ENCODE measurements around the gene GPR137B. TPM values are rescaled to one million over a fixed set of nuclear protein-coding genes. Genes with fewer than 3 reads are reported as not detected.
"Not testable (repeated sequence)": the region's sequence is repeated elsewhere in the genome, so short reads cannot be mapped to it uniquely, and the experiment has no call there.

GPR137B gene
- total and polyA plus RNA-seq, 8 donors = 2.9 to 64.8 (median 12.5) TPM

- Histone ChIP-seq H3K27me3 (no peaks in the 10 kb centered on the region), H3K9me3 (peaks cover 0 to 22% (median 11%) of the 10 kb centered on the region in 4 donors), H3K4me3 (no peak overlapping the region), H3K4me1 (peaks cover 2 to 21% (median 3%) of the 10 kb centered on the region in 4 donors), H3K27ac (no peak overlapping the region), H3K36me3 (no peaks in the 10 kb centered on the region)
- WGBS, 5 donors = 91 to 100% (median 98%) methylated on average over 2 of the region's 2 CpGs
- no peak for TF ChIP-seq EP300 (IDR thresholded peaks at IDR 0.05)
- TF ChIP-seq, protein P1, sequence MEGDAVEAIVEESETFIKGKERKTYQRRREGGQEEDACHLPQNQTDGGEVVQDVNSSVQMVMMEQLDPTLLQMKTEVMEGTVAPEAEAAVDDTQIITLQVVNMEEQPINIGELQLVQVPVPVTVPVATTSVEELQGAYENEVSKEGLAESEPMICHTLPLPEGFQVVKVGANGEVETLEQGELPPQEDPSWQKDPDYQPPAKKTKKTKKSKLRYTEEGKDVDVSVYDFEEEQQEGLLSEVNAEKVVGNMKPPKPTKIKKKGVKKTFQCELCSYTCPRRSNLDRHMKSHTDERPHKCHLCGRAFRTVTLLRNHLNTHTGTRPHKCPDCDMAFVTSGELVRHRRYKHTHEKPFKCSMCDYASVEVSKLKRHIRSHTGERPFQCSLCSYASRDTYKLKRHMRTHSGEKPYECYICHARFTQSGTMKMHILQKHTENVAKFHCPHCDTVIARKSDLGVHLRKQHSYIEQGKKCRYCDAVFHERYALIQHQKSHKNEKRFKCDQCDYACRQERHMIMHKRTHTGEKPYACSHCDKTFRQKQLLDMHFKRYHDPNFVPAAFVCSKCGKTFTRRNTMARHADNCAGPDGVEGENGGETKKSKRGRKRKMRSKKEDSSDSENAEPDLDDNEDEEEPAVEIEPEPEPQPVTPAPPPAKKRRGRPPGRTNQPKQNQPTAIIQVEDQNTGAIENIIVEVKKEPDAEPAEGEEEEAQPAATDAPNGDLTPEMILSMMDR (IDR thresholded peaks at IDR 0.05) = no peak
- no peak for TF ChIP-seq POLR2A (IDR thresholded peaks at IDR 0.05)
- no peak for TF ChIP-seq POLR2AphosphoS5 (IDR thresholded peaks at IDR 0.05)
- intact Hi-C loops (cut with DNase I; ENCODE audit: low total_unique reads) = no loop called here
- no peak for DNase-seq
Measured at GRCh38 chr1:236158719-236159118, 16.4 kb downstream of the GPR137B start.

- H3K4me3 ChIP-seq = no peak overlapping the region
- peak in 1 of 2 donors; percentile 38 for DNase-seq
- WGBS, 5 donors = 76 to 86% (median 81%) methylated on average over 18 to 19 of the region's 19 CpGs
Measured at GRCh38 chr1:236159704-236160539, 17.6 kb downstream of the GPR137B start.

DNA sequence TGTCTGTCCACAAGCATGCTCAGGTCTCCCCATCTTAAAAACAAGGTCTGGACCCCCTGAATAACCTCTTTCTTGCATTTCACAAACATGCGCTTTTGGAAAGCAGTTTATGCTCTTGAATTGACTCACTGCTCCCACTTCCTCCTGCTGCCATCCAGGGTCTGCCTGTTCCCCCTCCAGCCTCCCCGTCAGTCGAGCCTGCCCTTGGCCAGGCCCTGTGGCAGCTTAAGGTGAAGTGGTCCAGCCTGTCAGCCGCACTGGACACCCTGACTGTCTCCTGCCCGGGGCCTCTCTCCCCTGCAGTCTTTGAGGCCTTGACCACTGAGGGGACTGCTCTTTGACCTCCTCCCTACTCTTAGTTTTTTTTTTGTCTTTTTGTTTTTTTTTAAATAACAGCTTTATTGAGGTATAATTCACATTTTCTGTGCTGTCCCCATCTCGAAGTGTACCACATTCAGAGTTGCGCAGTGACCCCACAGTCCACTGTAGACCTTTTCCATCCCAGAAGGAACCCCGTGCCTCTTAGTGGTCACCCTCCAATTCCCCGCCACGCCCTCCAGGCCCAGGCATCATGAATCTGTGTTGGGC is 18.3 kb downstream of the GPR137B start:
- H3K36me3 ChIP-seq = no peaks in the 10 kb centered on the region
- intact Hi-C loops (cut with DNase I; ENCODE audit: low total_unique reads) = no loop called here
- peaks cover 4 to 27% (median 8%) of the 10 kb centered on the region in 4 donors for H3K4me1 ChIP-seq
- peak overlapping the region in 1 of 5 donors; percentile 17 for H3K27ac ChIP-seq
- DNase-seq = no peak
- peaks cover 0 to 22% (median 11%) of the 10 kb centered on the region in 4 donors for H3K9me3 ChIP-seq
- no peak for TF ChIP-seq POLR2A (IDR thresholded peaks at IDR 0.05)
- TF ChIP-seq EP300 (IDR thresholded peaks at IDR 0.05) = no peak
- H3K27me3 ChIP-seq = no peaks in the 10 kb centered on the region
- H3K4me3 ChIP-seq = no peak overlapping the region
- WGBS, 5 donors = 90 to 95% (median 93%) methylated on average over 10 of the region's 10 CpGs

More at GRCh38 chr1:236159704-236160539, 17.6 kb downstream of the GPR137B start:
- Histone ChIP-seq H3K36me3 (no peaks in the 10 kb centered on the region), H3K27ac (peak overlapping the region in 1 of 5 donors; percentile 17), H3K4me1 (peaks cover 4 to 28% (median 8%) of the 10 kb centered on the region in 4 donors), H3K9me3 (peaks cover 0 to 22% (median 11%) of the 10 kb centered on the region in 4 donors), H3K27me3 (no peaks in the 10 kb centered on the region)
- intact Hi-C loops (cut with DNase I; ENCODE audit: low total_unique reads) = no loop called here
- TF ChIP-seq POLR2AphosphoS5 (IDR thresholded peaks at IDR 0.05) (no peak), EP300 (IDR thresholded peaks at IDR 0.05) (no peak), POLR2A (IDR thresholded peaks at IDR 0.05) (no peak)
- TF ChIP-seq, protein P1 (IDR thresholded peaks at IDR 0.05) = no peak

DNA sequence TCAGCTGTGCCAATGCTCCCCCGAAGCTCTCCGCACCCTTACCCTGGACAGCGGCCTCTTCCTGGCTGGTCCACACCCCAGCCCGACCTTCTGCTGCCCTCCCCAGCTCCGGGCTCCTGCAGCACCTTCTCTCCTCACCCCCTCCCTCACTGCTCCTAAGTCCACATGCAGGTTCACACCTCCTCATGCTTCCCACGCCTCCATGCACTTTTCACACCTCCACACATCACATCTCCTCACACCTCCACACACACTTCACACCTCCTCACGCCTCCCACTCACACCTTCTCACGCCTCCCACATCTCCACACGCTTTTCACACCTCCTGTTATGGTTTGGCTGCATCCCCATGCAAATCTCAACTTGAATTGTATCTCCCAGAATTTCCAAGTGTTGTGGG is 18.9 kb downstream of the GPR137B start:
- no peak overlapping the region for H3K4me3 ChIP-seq
- 87 to 96% (median 90%) methylated on average over 9 of the region's 9 CpGs for WGBS, 5 donors
- no peak overlapping the region for H3K27ac ChIP-seq
- no peak for DNase-seq
- peaks cover 4 to 21% (median 8%) of the 10 kb centered on the region in 4 donors for H3K4me1 ChIP-seq
- no peaks in the 10 kb centered on the region for H3K27me3 ChIP-seq
- no peaks in the 10 kb centered on the region for H3K36me3 ChIP-seq
- peaks cover 0 to 22% (median 11%) of the 10 kb centered on the region in 4 donors for H3K9me3 ChIP-seq
- no peak for TF ChIP-seq EP300 (IDR thresholded peaks at IDR 0.05)
- intact Hi-C loops (cut with DNase I; ENCODE audit: low total_unique reads) = no loop called here

- H3K4me3 ChIP-seq; intact Hi-C loops (cut with DNase I; ENCODE audit: low total_unique reads); H3K27ac ChIP-seq; DNase-seq; H3K27me3 ChIP-seq; H3K36me3 ChIP-seq: not testable (repeated sequence)
- Histone ChIP-seq H3K4me1 (peaks cover 4 to 21% (median 8%) of the 10 kb centered on the region in 4 donors), H3K9me3 (peaks cover 0 to 22% (median 11%) of the 10 kb centered on the region in 4 donors)
- WGBS, 5 donors = 95 to 99% (median 97%) methylated on average over 3 of the region's 3 CpGs
Measured at GRCh38 chr1:236161755-236162154, 19.4 kb downstream of the GPR137B start.
